Measurements from ENCODE around the gene NUP93. TPM values are rescaled to one million over a fixed set of nuclear protein-coding genes. Genes with fewer than 3 reads are reported as not detected.

The NUP93 gene
- total RNA-seq, 2 donors from 2014 or later: 146 to 149 TPM

DNA sequence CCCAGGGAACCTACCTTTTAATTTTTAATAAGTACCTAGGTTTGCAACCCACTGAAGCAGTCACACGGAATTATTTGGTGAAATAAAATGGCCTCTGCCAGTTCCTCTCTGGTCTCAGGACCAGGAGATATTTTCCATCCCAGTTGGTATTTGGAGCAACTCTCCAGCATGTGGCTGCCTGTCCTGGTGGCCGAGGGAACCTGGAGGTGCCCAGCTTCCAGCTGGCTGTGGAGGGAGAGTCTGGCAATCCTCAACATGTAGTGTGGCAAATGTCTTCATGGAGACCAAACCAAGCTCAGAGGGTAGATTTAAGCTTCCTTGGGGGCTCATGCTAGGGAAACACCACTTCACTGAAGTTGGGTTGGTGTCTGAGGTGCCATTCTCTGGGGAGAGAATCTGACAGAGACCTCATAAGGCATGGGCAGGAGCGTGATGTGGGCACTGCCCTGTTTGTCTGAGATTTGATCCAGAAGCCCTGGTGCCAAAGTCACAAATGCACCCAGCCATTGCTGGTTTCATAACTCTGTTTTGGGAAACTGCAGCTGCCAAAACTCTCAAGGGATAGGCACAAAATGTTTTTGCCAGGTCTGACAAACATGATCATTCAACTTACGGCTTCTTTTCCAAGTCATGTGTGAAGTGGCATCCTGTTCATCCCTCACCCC, 44.9 kb upstream of the NUP93 start:
- Mint-ChIP-seq H3K9me3 (peaks cover 12% of the 10 kb centered on the region), H3K27ac (no peak overlapping the region), H3K4me3 (no peak overlapping the region), H3K36me3 (ENCODE audit: low read depth) (no peaks in the 10 kb centered on the region), H3K27me3 (ENCODE audit: insufficient read depth) (peaks cover 32% of the 10 kb centered on the region), H3K4me1 (peaks cover 4% of the 10 kb centered on the region)
- DNase-seq: no peak
- Histone ChIP-seq H3K4me1 (ENCODE audit: control insufficient read depth, insufficient read depth, low read length) (no peaks in the 10 kb centered on the region), H3K27me3 (ENCODE audit: control insufficient read depth, insufficient read depth, low read length, poor library complexity, severe bottlenecking) (peaks cover 35% of the 10 kb centered on the region), H3K9ac (ENCODE audit: extremely low read depth, low read length, poor library complexity, severe bottlenecking) (no peak overlapping the region), H3K27ac (ENCODE audit: low read depth, low read length) (no peak overlapping the region), H3K9me3 (ENCODE audit: control insufficient read depth, low read length) (no peaks in the 10 kb centered on the region), H3K36me3 (ENCODE audit: control insufficient read depth, insufficient read depth, low read length) (no peaks in the 10 kb centered on the region), H3K4me3 (ENCODE audit: low read length) (no peak overlapping the region)
- TF ChIP-seq, protein P1, sequence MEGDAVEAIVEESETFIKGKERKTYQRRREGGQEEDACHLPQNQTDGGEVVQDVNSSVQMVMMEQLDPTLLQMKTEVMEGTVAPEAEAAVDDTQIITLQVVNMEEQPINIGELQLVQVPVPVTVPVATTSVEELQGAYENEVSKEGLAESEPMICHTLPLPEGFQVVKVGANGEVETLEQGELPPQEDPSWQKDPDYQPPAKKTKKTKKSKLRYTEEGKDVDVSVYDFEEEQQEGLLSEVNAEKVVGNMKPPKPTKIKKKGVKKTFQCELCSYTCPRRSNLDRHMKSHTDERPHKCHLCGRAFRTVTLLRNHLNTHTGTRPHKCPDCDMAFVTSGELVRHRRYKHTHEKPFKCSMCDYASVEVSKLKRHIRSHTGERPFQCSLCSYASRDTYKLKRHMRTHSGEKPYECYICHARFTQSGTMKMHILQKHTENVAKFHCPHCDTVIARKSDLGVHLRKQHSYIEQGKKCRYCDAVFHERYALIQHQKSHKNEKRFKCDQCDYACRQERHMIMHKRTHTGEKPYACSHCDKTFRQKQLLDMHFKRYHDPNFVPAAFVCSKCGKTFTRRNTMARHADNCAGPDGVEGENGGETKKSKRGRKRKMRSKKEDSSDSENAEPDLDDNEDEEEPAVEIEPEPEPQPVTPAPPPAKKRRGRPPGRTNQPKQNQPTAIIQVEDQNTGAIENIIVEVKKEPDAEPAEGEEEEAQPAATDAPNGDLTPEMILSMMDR (conservative IDR thresholded peaks at IDR 0.05): no peak
- 88 to 94% methylated on average over 4 of the region's 4 CpGs for WGBS, 2 experiments (ENCODE audit: insufficient coverage in 1 of 2, insufficient read length in 1 of 2)

DNA sequence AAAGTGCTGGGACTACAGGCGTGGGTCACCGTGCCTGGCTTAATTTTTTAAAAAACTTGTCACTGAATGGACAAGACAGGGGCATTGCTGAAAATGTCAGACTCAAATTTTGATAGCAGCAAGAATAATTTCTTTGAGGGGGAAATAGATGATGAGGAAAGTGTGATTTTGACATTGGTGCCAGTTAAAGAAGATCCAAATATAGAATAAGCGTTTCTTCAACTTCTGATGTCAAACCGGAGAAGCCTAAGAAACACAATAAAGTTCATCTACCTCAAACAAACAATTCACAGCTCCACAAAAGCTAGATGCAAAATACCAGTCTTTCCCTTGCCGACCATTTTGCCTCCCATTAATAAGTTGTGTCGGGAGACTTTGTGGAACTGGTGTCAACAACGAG, 43.2 kb upstream of the NUP93 start:
- Histone ChIP-seq H3K27me3 (ENCODE audit: control insufficient read depth, insufficient read depth, low read length, poor library complexity, severe bottlenecking) (peaks cover 24% of the 10 kb centered on the region), H3K9me3 (ENCODE audit: control insufficient read depth, low read length) (no peaks in the 10 kb centered on the region), H3K4me3 (ENCODE audit: low read length) (no peak overlapping the region), H3K27ac (ENCODE audit: low read depth, low read length) (no peak overlapping the region), H3K4me1 (ENCODE audit: control insufficient read depth, insufficient read depth, low read length) (no peaks in the 10 kb centered on the region), H3K9ac (ENCODE audit: extremely low read depth, low read length, poor library complexity, severe bottlenecking) (no peak overlapping the region), H3K36me3 (ENCODE audit: control insufficient read depth, insufficient read depth, low read length) (no peaks in the 10 kb centered on the region)
- peaks cover 3% of the 10 kb centered on the region for H3K4me1 Mint-ChIP-seq
- DNase-seq: no peak
- peaks cover 22% of the 10 kb centered on the region for H3K27me3 Mint-ChIP-seq (ENCODE audit: insufficient read depth)
- H3K27ac Mint-ChIP-seq: no peak overlapping the region
- H3K36me3 Mint-ChIP-seq (ENCODE audit: low read depth): no peaks in the 10 kb centered on the region
- peaks cover 14% of the 10 kb centered on the region for H3K9me3 Mint-ChIP-seq
- TF ChIP-seq, protein P1 (conservative IDR thresholded peaks at IDR 0.05): no peak
- H3K4me3 Mint-ChIP-seq: no peak overlapping the region
- 92 to 93% methylated on average over 7 of the region's 7 CpGs for WGBS, 2 experiments (ENCODE audit: insufficient coverage in 1 of 2, insufficient read length in 1 of 2)

DNA sequence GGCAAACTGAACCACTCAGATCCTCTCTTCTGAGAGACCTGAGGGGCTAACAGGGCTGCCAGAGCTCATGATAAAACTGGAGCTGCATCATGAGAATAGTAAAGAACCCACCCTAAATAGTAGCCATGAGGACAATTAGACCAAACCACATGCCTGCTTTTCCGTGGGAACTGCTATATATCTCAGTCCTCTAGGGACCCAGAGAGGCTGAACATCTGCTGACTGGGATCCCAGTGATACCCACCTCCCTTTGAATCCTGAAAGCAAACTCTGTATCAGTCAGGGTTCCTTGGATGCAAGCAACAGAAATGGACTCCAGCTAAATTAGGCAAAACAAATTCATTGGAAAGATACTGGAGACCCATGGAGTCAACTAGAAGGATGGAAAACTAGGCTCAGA, 41.2 kb upstream of the NUP93 start:
- no peak overlapping the region for H3K9ac ChIP-seq (ENCODE audit: extremely low read depth, low read length, poor library complexity, severe bottlenecking)
- no peak overlapping the region for H3K27ac ChIP-seq (ENCODE audit: low read depth, low read length)
- no peaks in the 10 kb centered on the region for H3K36me3 Mint-ChIP-seq (ENCODE audit: low read depth)
- H3K36me3 ChIP-seq (ENCODE audit: control insufficient read depth, insufficient read depth, low read length): no peaks in the 10 kb centered on the region
- no peak overlapping the region for H3K27ac Mint-ChIP-seq
- H3K27me3 Mint-ChIP-seq (ENCODE audit: insufficient read depth): peaks cover 6% of the 10 kb centered on the region
- no peaks in the 10 kb centered on the region for H3K4me1 Mint-ChIP-seq
- TF ChIP-seq, protein P1 (conservative IDR thresholded peaks at IDR 0.05): peak; percentile 25
- no peaks in the 10 kb centered on the region for H3K9me3 ChIP-seq (ENCODE audit: control insufficient read depth, low read length)
- H3K4me3 Mint-ChIP-seq: no peak overlapping the region
- no peak for DNase-seq
- 57 to 62% methylated on average over 1 of the region's 1 CpG for WGBS, 2 experiments (ENCODE audit: insufficient coverage in 1 of 2, insufficient read length in 1 of 2)
- H3K4me3 ChIP-seq (ENCODE audit: low read length): no peak overlapping the region
- peaks cover 5% of the 10 kb centered on the region for H3K27me3 ChIP-seq (ENCODE audit: control insufficient read depth, insufficient read depth, low read length, poor library complexity, severe bottlenecking)
- H3K4me1 ChIP-seq (ENCODE audit: control insufficient read depth, insufficient read depth, low read length): no peaks in the 10 kb centered on the region
- H3K9me3 Mint-ChIP-seq: peaks cover 14% of the 10 kb centered on the region
